ENCODE measurements around the gene PER1. TPM values are rescaled to one million over a fixed set of nuclear protein-coding genes. Genes with fewer than 3 reads are reported as not detected.

The PER1 gene
- total RNA-seq, 1 donor = 16.6 TPM

GRCh38 chr17:8138374-8138671 is 13.9 kb downstream of the PER1 start:
- Histone ChIP-seq H3K36me3 (ENCODE audit: insufficient read depth, low read length) (peaks cover 30% of the 10 kb centered on the region), H3K27ac (ENCODE audit: low read depth, low read length) (no peak overlapping the region), H3K9me3 (ENCODE audit: low read depth, low read length) (no peaks in the 10 kb centered on the region), H3K27me3 (ENCODE audit: insufficient read depth, low read length) (no peaks in the 10 kb centered on the region), H2AFZ (ENCODE audit: low read length) (peak overlapping the region; percentile 36), H4K20me1 (ENCODE audit: insufficient read depth, low read length) (peaks cover 7% of the 10 kb centered on the region), H3K4me1 (ENCODE audit: insufficient read depth, low read length) (peaks cover 14% of the 10 kb centered on the region), H3K4me3 (ENCODE audit: insufficient read depth, low read length) (peak overlapping the region; percentile 46), H3K4me2 (ENCODE audit: insufficient read depth, low read length) (peak overlapping the region; percentile 84), H3K79me2 (ENCODE audit: insufficient read depth, low read length) (no peaks in the 10 kb centered on the region)
- TF ChIP-seq CTCF (IDR thresholded peaks at IDR 0.05; ENCODE audit: extremely low read depth, low read depth, low read length) = no peak
- DNase-seq (ENCODE audit: insufficient read length, low spot score, missing footprints) = no peak

GRCh38 chr17:8137645-8138373 is 14.4 kb downstream of the PER1 start:
- Histone ChIP-seq H2AFZ (ENCODE audit: low read length) (peak overlapping the region; percentile 36), H3K27ac (ENCODE audit: low read depth, low read length) (no peak overlapping the region)

GRCh38 chr17:8133941-8134340 is 18.3 kb downstream of the PER1 start:
- no peaks in the 10 kb centered on the region for H3K79me2 ChIP-seq (ENCODE audit: insufficient read depth, low read length)
- no peak overlapping the region for H2AFZ ChIP-seq (ENCODE audit: low read length)
- no peak for TF ChIP-seq CTCF (IDR thresholded peaks at IDR 0.05; ENCODE audit: extremely low read depth, low read depth, low read length)
- no peaks in the 10 kb centered on the region for H4K20me1 ChIP-seq (ENCODE audit: insufficient read depth, low read length)
- H3K4me1 ChIP-seq (ENCODE audit: insufficient read depth, low read length) = peaks cover 9% of the 10 kb centered on the region
- peaks cover 3% of the 10 kb centered on the region for H3K27me3 ChIP-seq (ENCODE audit: insufficient read depth, low read length)
- no peak overlapping the region for H3K4me2 ChIP-seq (ENCODE audit: insufficient read depth, low read length)
- H3K9me3 ChIP-seq (ENCODE audit: low read depth, low read length) = no peaks in the 10 kb centered on the region
- no peaks in the 10 kb centered on the region for H3K36me3 ChIP-seq (ENCODE audit: insufficient read depth, low read length)
- H3K27ac ChIP-seq (ENCODE audit: low read depth, low read length) = no peak overlapping the region
- peak; percentile 23 for DNase-seq (ENCODE audit: insufficient read length, low spot score, missing footprints)
- no peak overlapping the region for H3K4me3 ChIP-seq (ENCODE audit: insufficient read depth, low read length)

More at GRCh38 chr17:8137645-8138373, 14.4 kb downstream of the PER1 start:
- H4K20me1 ChIP-seq (ENCODE audit: insufficient read depth, low read length) = peaks cover 7% of the 10 kb centered on the region
- H3K36me3 ChIP-seq (ENCODE audit: insufficient read depth, low read length) = peaks cover 28% of the 10 kb centered on the region
- H3K79me2 ChIP-seq (ENCODE audit: insufficient read depth, low read length) = no peaks in the 10 kb centered on the region
- no peak for TF ChIP-seq CTCF (IDR thresholded peaks at IDR 0.05; ENCODE audit: extremely low read depth, low read depth, low read length)
- no peaks in the 10 kb centered on the region for H3K27me3 ChIP-seq (ENCODE audit: insufficient read depth, low read length)
- peak overlapping the region; percentile 46 for H3K4me3 ChIP-seq (ENCODE audit: insufficient read depth, low read length)
- DNase-seq (ENCODE audit: insufficient read length, low spot score, missing footprints) = peak; percentile 55
- H3K4me2 ChIP-seq (ENCODE audit: insufficient read depth, low read length) = peak overlapping the region; percentile 84
- H3K9me3 ChIP-seq (ENCODE audit: low read depth, low read length) = no peaks in the 10 kb centered on the region
- H3K4me1 ChIP-seq (ENCODE audit: insufficient read depth, low read length) = peaks cover 14% of the 10 kb centered on the region

- H3K27ac ChIP-seq (ENCODE audit: low read depth, low read length) = no peak overlapping the region
- no peak overlapping the region for H3K4me2 ChIP-seq (ENCODE audit: insufficient read depth, low read length)
- no peaks in the 10 kb centered on the region for H3K79me2 ChIP-seq (ENCODE audit: insufficient read depth, low read length)
- H3K36me3 ChIP-seq (ENCODE audit: insufficient read depth, low read length) = no peaks in the 10 kb centered on the region
- no peak overlapping the region for H2AFZ ChIP-seq (ENCODE audit: low read length)
- peaks cover 8% of the 10 kb centered on the region for H3K4me1 ChIP-seq (ENCODE audit: insufficient read depth, low read length)
- H3K4me3 ChIP-seq (ENCODE audit: insufficient read depth, low read length) = no peak overlapping the region
- no peaks in the 10 kb centered on the region for H3K9me3 ChIP-seq (ENCODE audit: low read depth, low read length)
- no peak for TF ChIP-seq CTCF (IDR thresholded peaks at IDR 0.05; ENCODE audit: extremely low read depth, low read depth, low read length)
- H4K20me1 ChIP-seq (ENCODE audit: insufficient read depth, low read length) = no peaks in the 10 kb centered on the region
- no peak for DNase-seq (ENCODE audit: insufficient read length, low spot score, missing footprints)
- peaks cover 3% of the 10 kb centered on the region for H3K27me3 ChIP-seq (ENCODE audit: insufficient read depth, low read length)
These were observed 18.8 kb downstream of the PER1 start for GRCh38 chr17:8133399-8133798.
